ES-I3 (cell line): ENCODE measurements around the gene LDLRAD3.

ENCODE experiments used
- H3K36me3 ChIP-seq: 2 replicates; pipeline ENCODE4 v1.6.1; 2013; ENCODE audit warnings: mild to moderate bottlenecking, low read length, control low read depth, moderate library complexity; ENCODE audit not compliant: insufficient read depth
- H3K4me1 ChIP-seq: 2 replicates; pipeline ENCODE4 v1.6.1; 2013; ENCODE audit warnings: mild to moderate bottlenecking, control low read depth, low read length; ENCODE audit not compliant: insufficient read depth
- H3K9ac ChIP-seq: 2 replicates; pipeline ENCODE4 v1.6.1; 2013; ENCODE audit warnings: low read depth, mild to moderate bottlenecking, low read length, moderate library complexity
- H3K9me3 ChIP-seq: 2 replicates; pipeline ENCODE4 v1.6.1; 2013; ENCODE audit warnings: mild to moderate bottlenecking, low read length, moderate library complexity; ENCODE audit not compliant: control insufficient read depth, insufficient read depth

The LDLRAD3 gene

GRCh38 chr11:36016263-36016662, 72.4 kb downstream of the LDLRAD3 start:
- no peaks in the 10 kb centered on the region for H3K9me3 ChIP-seq
- H3K9ac ChIP-seq, result no peak overlapping the region
- no peaks in the 10 kb centered on the region; the same call in 1 of the 2 replicates for H3K36me3 ChIP-seq
- H3K4me1 ChIP-seq, result no peaks in the 10 kb centered on the region

DNA sequence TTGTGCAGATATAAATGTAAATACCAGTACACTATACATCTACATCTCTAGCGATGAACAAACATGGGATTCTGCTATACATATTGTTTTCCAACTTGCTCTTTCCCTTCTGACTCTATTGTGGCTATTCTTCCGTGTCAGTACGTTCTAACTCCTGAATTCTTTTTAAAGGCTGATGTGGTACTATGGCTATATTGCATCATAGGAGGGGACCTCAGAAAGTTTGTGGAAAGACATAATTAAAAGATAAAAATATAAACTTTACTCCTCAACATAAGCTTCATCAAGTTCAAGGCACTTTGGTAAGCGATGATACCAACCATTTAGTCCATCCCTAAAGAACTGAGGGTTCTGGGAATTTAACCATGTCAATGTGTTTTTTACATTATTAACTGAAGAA, 72.8 kb downstream of the LDLRAD3 start:
- Histone ChIP-seq H3K9ac (no peak overlapping the region), H3K36me3 (no peaks in the 10 kb centered on the region; the same call in 1 of the 2 replicates), H3K4me1 (no peaks in the 10 kb centered on the region), H3K9me3 (no peaks in the 10 kb centered on the region)

- H3K9me3 ChIP-seq, result no peaks in the 10 kb centered on the region
- H3K36me3 ChIP-seq, result no peaks in the 10 kb centered on the region
- peaks cover 6% of the 10 kb centered on the region; the same call in 1 of the 2 replicates for H3K4me1 ChIP-seq
- H3K9ac ChIP-seq, result no peak overlapping the region
Observed at GRCh38 chr11:36019005-36019596, 75.2 kb downstream of the LDLRAD3 start.

GRCh38 chr11:36019722-36020121, 75.9 kb downstream of the LDLRAD3 start:
- Histone ChIP-seq H3K36me3 (no peaks in the 10 kb centered on the region), H3K9me3 (no peaks in the 10 kb centered on the region), H3K9ac (no peak overlapping the region), H3K4me1 (peaks cover 6% of the 10 kb centered on the region; the same call in 1 of the 2 replicates)

- H3K36me3 ChIP-seq, result no peaks in the 10 kb centered on the region
Observed at GRCh38 chr11:36022882-36023281, 79.0 kb downstream of the LDLRAD3 start.

GRCh38 chr11:36023922-36024321, 80.1 kb downstream of the LDLRAD3 start:
- H3K36me3 ChIP-seq, result no peaks in the 10 kb centered on the region
- H3K9me3 ChIP-seq, result no peaks in the 10 kb centered on the region
- H3K9ac ChIP-seq, result no peak overlapping the region
- peaks cover 14% of the 10 kb centered on the region for H3K4me1 ChIP-seq

More at GRCh38 chr11:36022882-36023281, 79.0 kb downstream of the LDLRAD3 start:
- H3K9ac ChIP-seq, result no peak overlapping the region
- H3K4me1 ChIP-seq, result peaks cover 14% of the 10 kb centered on the region
- no peaks in the 10 kb centered on the region for H3K9me3 ChIP-seq

DNA sequence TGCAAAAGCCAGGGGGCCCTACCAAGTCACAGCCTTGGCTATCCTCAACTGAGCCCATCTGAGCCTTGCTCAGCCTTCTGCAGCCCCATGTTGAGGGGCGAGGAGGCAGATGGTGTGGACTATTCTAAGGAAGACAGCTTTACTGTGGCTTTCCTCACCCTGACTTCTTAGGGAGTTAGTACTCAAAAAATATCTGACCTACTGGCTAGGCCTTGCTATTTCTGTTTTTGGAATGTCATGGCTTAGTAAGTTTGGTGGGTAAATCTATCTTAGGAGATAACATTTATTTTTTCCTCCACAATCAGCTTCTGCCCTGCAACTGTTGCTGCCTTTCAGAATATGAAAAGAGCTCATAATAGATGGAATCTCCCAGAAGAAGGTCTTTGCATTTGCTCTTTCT, 80.9 kb downstream of the LDLRAD3 start:
- H3K9me3 ChIP-seq, result no peaks in the 10 kb centered on the region
- H3K4me1 ChIP-seq, result peaks cover 14% of the 10 kb centered on the region
- H3K36me3 ChIP-seq, result no peaks in the 10 kb centered on the region
- H3K9ac ChIP-seq, result no peak overlapping the region

DNA sequence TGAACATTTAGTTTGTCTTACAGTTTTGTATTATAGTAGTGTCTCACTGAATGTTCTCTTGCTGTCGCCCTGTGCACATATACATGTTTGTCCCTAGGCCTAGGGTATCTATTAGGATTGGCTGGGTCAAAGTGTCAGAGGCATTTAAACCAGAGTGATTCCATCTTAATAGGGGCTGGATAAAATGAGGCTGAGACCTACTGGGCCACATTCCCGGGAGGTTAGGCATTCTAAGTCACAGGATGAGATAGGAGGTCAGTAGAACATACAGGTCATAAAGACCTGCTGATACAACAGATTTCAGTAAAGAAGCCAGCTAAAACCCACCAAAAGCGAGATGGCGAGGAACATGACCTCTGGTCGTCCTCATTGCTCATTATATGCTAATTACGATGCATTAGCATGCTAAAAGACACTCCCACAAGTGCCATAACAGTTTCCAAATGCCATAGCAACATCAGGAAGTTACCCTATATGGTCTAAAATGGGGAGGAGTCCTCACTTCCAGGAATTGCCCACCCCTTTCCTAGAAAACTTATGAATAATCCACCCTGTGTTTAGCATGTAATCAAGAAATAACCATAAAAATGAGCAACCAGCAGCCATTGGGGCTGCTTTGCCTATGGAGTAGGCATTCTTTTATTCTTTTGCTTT, 82.6 kb downstream of the LDLRAD3 start:
- Histone ChIP-seq H3K4me1 (peaks cover 14% of the 10 kb centered on the region), H3K9ac (no peak overlapping the region), H3K9me3 (no peaks in the 10 kb centered on the region), H3K36me3 (no peaks in the 10 kb centered on the region)

GRCh38 chr11:36027731-36028130, 83.9 kb downstream of the LDLRAD3 start:
- H3K4me1 ChIP-seq, result peaks cover 14% of the 10 kb centered on the region
- H3K9ac ChIP-seq, result no peak overlapping the region
- no peaks in the 10 kb centered on the region for H3K9me3 ChIP-seq
- H3K36me3 ChIP-seq, result no peaks in the 10 kb centered on the region

- H3K9ac ChIP-seq, result no peak overlapping the region
- H3K4me1 ChIP-seq, result peaks cover 19% of the 10 kb centered on the region
- no peaks in the 10 kb centered on the region for H3K36me3 ChIP-seq
- no peaks in the 10 kb centered on the region for H3K9me3 ChIP-seq
Observed at GRCh38 chr11:36029616-36030015, 85.8 kb downstream of the LDLRAD3 start.

DNA sequence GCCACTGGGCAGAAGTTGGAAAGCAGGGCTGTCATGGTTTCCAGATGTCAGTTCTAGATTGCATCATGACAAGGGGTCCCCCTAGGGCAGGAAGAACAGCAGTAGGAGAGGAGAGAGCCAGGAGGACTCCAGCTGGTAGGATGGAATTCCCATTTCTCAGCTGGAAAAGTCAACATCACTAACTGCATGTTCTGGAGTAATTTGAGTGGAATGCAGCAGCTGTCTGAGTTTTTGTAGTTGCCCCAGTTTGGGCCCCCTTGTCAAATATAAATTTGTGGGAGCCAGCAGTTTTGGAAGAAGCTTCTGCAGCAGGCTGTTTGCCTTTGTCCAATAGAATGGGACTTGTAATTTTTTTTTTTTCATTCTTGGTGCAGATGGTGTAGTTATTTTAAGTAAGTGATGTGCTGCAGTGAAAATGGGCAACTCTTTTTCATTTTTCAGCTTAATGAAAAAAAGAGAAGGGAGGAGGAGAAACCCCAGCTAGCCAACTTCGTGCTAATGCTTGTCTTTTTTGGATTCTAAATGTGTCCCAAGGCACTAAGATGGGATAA, 86.9 kb downstream of the LDLRAD3 start:
- Histone ChIP-seq H3K4me1 (peaks cover 24% of the 10 kb centered on the region), H3K36me3 (no peaks in the 10 kb centered on the region), H3K9me3 (no peaks in the 10 kb centered on the region), H3K9ac (no peak overlapping the region)

GRCh38 chr11:36033082-36033751, 89.4 kb downstream of the LDLRAD3 start:
- Histone ChIP-seq H3K9me3 (no peaks in the 10 kb centered on the region), H3K36me3 (no peaks in the 10 kb centered on the region), H3K4me1 (peaks cover 16% of the 10 kb centered on the region), H3K9ac (no peak overlapping the region)

GRCh38 chr11:36033936-36034335, 90.1 kb downstream of the LDLRAD3 start:
- Histone ChIP-seq H3K4me1 (peaks cover 16% of the 10 kb centered on the region), H3K9ac (no peak overlapping the region), H3K9me3 (no peaks in the 10 kb centered on the region), H3K36me3 (peaks cover 2% of the 10 kb centered on the region; the same call in 1 of the 2 replicates)

GRCh38 chr11:36034551-36035331, 90.9 kb downstream of the LDLRAD3 start:
- H3K4me1 ChIP-seq, result peaks cover 16% of the 10 kb centered on the region

More at GRCh38 chr11:36034551-36035331, 90.9 kb downstream of the LDLRAD3 start:
- H3K9me3 ChIP-seq, result no peaks in the 10 kb centered on the region
- peaks cover 2% of the 10 kb centered on the region; the same call in 1 of the 2 replicates for H3K36me3 ChIP-seq
- H3K9ac ChIP-seq, result no peak overlapping the region
